ENCODE results near the gene C1QTNF1.

The C1QTNF1 gene

GRCh38 chr17:79045001-79045729 lies 21.2 kb downstream of the C1QTNF1 start:
- DNase-seq (ENCODE audit: low read depth): no peak
- H3K4me3 ChIP-seq (ENCODE audit: low read depth, low read length): no peak overlapping the region
- TF ChIP-seq CTCF (IDR thresholded peaks at IDR 0.05; ENCODE audit: control insufficient read depth, extremely low read depth, insufficient read depth): no peak

GRCh38 chr17:79045842-79046196 lies 21.9 kb downstream of the C1QTNF1 start:
- TF ChIP-seq CTCF (IDR thresholded peaks at IDR 0.05; ENCODE audit: control insufficient read depth, extremely low read depth, insufficient read depth): peak; percentile 95
- no peak for DNase-seq (ENCODE audit: low read depth)
- no peak overlapping the region for H3K4me3 ChIP-seq (ENCODE audit: low read depth, low read length)

- H3K4me3 ChIP-seq (ENCODE audit: low read depth, low read length): no peak overlapping the region
- no peak for TF ChIP-seq CTCF (IDR thresholded peaks at IDR 0.05; ENCODE audit: control insufficient read depth, extremely low read depth, insufficient read depth)
- DNase-seq (ENCODE audit: low read depth): no peak
These were observed 22.4 kb downstream of the C1QTNF1 start for GRCh38 chr17:79046197-79046915.

- no peak for TF ChIP-seq CTCF (IDR thresholded peaks at IDR 0.05; ENCODE audit: control insufficient read depth, extremely low read depth, insufficient read depth)
- no peak for DNase-seq (ENCODE audit: low read depth)
These were observed 22.9 kb downstream of the C1QTNF1 start for GRCh38 chr17:79046916-79047280.

GRCh38 chr17:79047291-79047920 lies 23.4 kb downstream of the C1QTNF1 start:
- DNase-seq (ENCODE audit: low read depth): no peak
- no peak overlapping the region for H3K4me3 ChIP-seq (ENCODE audit: low read depth, low read length)
- no peak for TF ChIP-seq CTCF (IDR thresholded peaks at IDR 0.05; ENCODE audit: control insufficient read depth, extremely low read depth, insufficient read depth)

More at GRCh38 chr17:79046916-79047280, 22.9 kb downstream of the C1QTNF1 start:
- no peak overlapping the region for H3K4me3 ChIP-seq (ENCODE audit: low read depth, low read length)

- TF ChIP-seq CTCF (IDR thresholded peaks at IDR 0.05; ENCODE audit: control insufficient read depth, extremely low read depth, insufficient read depth): no peak
- H3K4me3 ChIP-seq (ENCODE audit: low read depth, low read length): no peak overlapping the region
- DNase-seq (ENCODE audit: low read depth): no peak
These were observed 24.2 kb downstream of the C1QTNF1 start for GRCh38 chr17:79047923-79048825.

Data from LNCaP clone FGC (cell line).